Measurements from ENCODE around the gene CEACAM8. TPM values are rescaled to one million over a fixed set of nuclear protein-coding genes. Genes with fewer than 3 reads are reported as not detected.

Gene CEACAM8
- total RNA-seq, 1 experiment from 2014 or later: not detected

DNA sequence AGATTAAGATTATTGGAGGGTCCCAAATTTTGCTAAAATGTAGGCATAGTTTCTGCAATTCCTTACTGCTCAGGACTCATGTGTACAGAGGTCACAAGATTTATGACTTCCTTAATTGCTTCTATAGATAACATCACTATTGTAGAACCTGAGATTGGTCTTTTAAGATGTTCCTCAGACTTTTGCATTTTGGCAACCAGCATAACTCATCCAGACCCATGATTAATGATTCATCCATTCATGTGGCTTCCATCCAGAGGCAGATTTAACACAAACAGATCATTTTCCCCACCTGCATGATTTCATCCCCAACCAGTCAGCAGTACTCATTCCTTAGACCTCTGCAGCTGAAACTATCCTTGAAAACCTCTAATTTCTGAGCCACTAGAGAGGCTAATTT lies 34.5 kb upstream of the CEACAM8 start:
- no peak for DNase-seq
- no peak overlapping the region for H3K4me3 Mint-ChIP-seq (ENCODE audit: low read depth, unreplicated experiment)
- no peaks in the 10 kb centered on the region for H3K36me3 Mint-ChIP-seq (ENCODE audit: insufficient read depth, unreplicated experiment)
- CTCF ChIA-PET: interaction anchor here (0.7 kb wide), 1 partner anchor 797 kb away, joined by 3 read pairs; no protein-coding TSS in a partner anchor
- TF ChIP-seq, protein P1, sequence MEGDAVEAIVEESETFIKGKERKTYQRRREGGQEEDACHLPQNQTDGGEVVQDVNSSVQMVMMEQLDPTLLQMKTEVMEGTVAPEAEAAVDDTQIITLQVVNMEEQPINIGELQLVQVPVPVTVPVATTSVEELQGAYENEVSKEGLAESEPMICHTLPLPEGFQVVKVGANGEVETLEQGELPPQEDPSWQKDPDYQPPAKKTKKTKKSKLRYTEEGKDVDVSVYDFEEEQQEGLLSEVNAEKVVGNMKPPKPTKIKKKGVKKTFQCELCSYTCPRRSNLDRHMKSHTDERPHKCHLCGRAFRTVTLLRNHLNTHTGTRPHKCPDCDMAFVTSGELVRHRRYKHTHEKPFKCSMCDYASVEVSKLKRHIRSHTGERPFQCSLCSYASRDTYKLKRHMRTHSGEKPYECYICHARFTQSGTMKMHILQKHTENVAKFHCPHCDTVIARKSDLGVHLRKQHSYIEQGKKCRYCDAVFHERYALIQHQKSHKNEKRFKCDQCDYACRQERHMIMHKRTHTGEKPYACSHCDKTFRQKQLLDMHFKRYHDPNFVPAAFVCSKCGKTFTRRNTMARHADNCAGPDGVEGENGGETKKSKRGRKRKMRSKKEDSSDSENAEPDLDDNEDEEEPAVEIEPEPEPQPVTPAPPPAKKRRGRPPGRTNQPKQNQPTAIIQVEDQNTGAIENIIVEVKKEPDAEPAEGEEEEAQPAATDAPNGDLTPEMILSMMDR (IDR thresholded peaks at IDR 0.05; ENCODE audit: unreplicated experiment): no peak
- H3K9me3 Mint-ChIP-seq (ENCODE audit: low read depth, unreplicated experiment): no peaks in the 10 kb centered on the region
- intact Hi-C loops (cut with micrococcal nuclease; ENCODE audit: unreplicated experiment): no loop called here
- peaks cover 8% of the 10 kb centered on the region for H3K4me1 Mint-ChIP-seq (ENCODE audit: low read depth, unreplicated experiment)
- no TSS peak for BruUV-seq (replicated peaks)
- no peak overlapping the region for H3K27ac Mint-ChIP-seq (ENCODE audit: unreplicated experiment)
- peaks cover 98% of the 10 kb centered on the region for H3K27me3 Mint-ChIP-seq (ENCODE audit: unreplicated experiment)

DNA sequence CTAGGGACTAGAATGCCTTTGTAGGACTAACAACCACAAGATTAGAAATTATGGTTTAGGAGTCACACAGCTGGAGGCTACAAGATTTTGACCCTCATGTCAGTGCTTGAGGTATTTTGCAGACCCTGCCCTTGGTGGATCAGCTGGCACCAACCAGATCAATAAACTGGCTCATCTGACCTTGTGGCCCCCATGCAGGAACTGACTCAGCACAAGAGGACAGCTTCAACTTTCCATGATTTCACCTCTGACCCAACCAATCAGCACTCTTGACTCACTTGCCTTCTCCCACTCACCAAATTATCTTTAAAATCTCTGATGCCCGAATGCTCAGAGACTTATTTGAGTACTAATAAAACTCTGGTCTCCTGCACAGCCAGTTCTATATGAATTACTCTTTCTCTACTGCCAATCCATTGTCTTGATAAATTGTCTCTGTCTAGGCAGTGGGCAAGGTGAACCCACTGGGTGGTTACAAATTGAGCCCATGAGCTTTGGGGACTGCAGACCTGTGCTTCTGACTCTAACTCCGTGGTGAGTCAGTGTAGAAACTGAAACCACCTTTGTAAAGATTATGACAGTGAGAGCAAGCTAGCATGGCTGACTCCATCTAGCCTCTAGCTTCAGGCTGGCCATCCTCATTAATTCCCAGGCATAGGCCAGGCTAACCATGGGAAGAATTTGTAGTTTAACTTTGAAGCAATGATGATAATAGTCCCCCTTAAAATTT lies 33.9 kb upstream of the CEACAM8 start:
- H3K4me3 Mint-ChIP-seq (ENCODE audit: low read depth, unreplicated experiment): no peak overlapping the region
- CTCF ChIA-PET: interaction anchor here (0.7 kb wide), 1 partner anchor 798 kb away, joined by 3 read pairs; no protein-coding TSS in a partner anchor
- H3K27me3 Mint-ChIP-seq (ENCODE audit: unreplicated experiment): peaks cover 100% of the 10 kb centered on the region
- no peak for DNase-seq
- no TSS peak for BruUV-seq (replicated peaks)
- H3K36me3 Mint-ChIP-seq (ENCODE audit: insufficient read depth, unreplicated experiment): no peaks in the 10 kb centered on the region
- intact Hi-C loops (cut with micrococcal nuclease; ENCODE audit: unreplicated experiment): no loop called here
- TF ChIP-seq, protein P1 (IDR thresholded peaks at IDR 0.05; ENCODE audit: unreplicated experiment): no peak
- H3K4me1 Mint-ChIP-seq (ENCODE audit: low read depth, unreplicated experiment): peaks cover 8% of the 10 kb centered on the region
- H3K9me3 Mint-ChIP-seq (ENCODE audit: low read depth, unreplicated experiment): no peaks in the 10 kb centered on the region
- no peak overlapping the region for H3K27ac Mint-ChIP-seq (ENCODE audit: unreplicated experiment)

DNA sequence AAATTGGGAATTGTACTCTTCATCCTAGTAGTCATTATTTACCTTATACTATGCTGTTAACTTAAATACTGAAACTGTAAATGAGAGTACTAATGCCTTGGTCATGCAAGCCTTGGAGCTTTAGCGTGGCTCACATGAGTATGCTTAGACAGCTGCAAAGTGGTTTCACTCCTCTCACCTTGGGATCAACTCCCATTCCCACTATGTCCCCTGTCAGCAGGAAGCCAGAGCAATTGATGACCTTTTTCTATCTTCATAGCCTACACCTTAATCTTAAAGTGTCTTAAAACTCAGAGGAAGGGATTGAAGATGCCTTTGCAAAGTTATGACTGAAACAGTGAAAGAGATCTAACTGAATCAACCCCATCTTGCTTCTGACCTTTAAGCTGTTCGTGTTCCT lies 33.2 kb upstream of the CEACAM8 start:
- Mint-ChIP-seq H3K27me3 (ENCODE audit: unreplicated experiment) (peaks cover 100% of the 10 kb centered on the region), H3K4me1 (ENCODE audit: low read depth, unreplicated experiment) (peaks cover 8% of the 10 kb centered on the region), H3K4me3 (ENCODE audit: low read depth, unreplicated experiment) (no peak overlapping the region), H3K27ac (ENCODE audit: unreplicated experiment) (no peak overlapping the region), H3K9me3 (ENCODE audit: low read depth, unreplicated experiment) (no peaks in the 10 kb centered on the region), H3K36me3 (ENCODE audit: insufficient read depth, unreplicated experiment) (no peaks in the 10 kb centered on the region)
- intact Hi-C loops (cut with micrococcal nuclease; ENCODE audit: unreplicated experiment): no loop called here
- BruUV-seq (replicated peaks): no TSS peak
- no peak for DNase-seq
- TF ChIP-seq, protein P1 (IDR thresholded peaks at IDR 0.05; ENCODE audit: unreplicated experiment): no peak
- CTCF ChIA-PET: no interaction called here

DNA sequence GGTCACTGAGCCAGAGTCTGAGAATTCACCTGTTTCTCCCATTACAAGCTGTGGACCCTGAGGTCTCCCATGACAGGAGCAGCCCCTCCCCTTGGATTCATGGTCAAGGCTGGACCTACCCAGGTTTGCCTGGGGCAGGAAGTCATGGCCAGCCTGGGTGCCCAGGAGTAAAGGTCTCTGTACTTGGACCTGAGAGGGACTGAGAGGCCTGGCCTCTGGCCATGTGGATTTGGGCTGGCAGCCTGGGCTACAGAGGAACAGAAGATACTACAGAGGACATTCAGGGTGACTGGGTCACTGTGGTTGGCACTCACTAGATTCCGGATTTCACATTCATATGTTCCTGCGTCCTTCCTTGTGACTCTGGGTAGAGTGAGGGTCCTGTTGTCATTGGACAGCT lies 31.5 kb upstream of the CEACAM8 start:
- no peak overlapping the region for H3K27ac Mint-ChIP-seq (ENCODE audit: unreplicated experiment)
- peaks cover 99% of the 10 kb centered on the region for H3K27me3 Mint-ChIP-seq (ENCODE audit: unreplicated experiment)
- H3K4me3 Mint-ChIP-seq (ENCODE audit: low read depth, unreplicated experiment): no peak overlapping the region
- no peak for DNase-seq
- H3K36me3 Mint-ChIP-seq (ENCODE audit: insufficient read depth, unreplicated experiment): no peaks in the 10 kb centered on the region
- CTCF ChIA-PET: no interaction called here
- no TSS peak for BruUV-seq (replicated peaks)
- H3K4me1 Mint-ChIP-seq (ENCODE audit: low read depth, unreplicated experiment): peaks cover 8% of the 10 kb centered on the region
- TF ChIP-seq, protein P1 (IDR thresholded peaks at IDR 0.05; ENCODE audit: unreplicated experiment): no peak
- intact Hi-C loops (cut with micrococcal nuclease; ENCODE audit: unreplicated experiment): no loop called here
- no peaks in the 10 kb centered on the region for H3K9me3 Mint-ChIP-seq (ENCODE audit: low read depth, unreplicated experiment)
